Neutrophil (primary cell): ENCODE results near the gene SLC6A7.

Experiments
- H3K27ac ChIP-seq: fragments of 200-600 bp; sonication (generic); 2 replicates; pipeline ENCODE4 v1.5.1; 2016; ENCODE audit warnings: mild to moderate bottlenecking, moderate library complexity
- H3K27me3 ChIP-seq: fragments of 200-600 bp; sonication (generic); 2 replicates; pipeline ENCODE4 v1.6.0; 2016; ENCODE audit warnings: mild to moderate bottlenecking
- H3K36me3 ChIP-seq: fragments of 200-600 bp; sonication (generic); 2 replicates; pipeline ENCODE4 v1.5.1; 2017
- H3K4me1 ChIP-seq, 2 experiments: fragments of 200-600 bp in 1 of 2; sonication (generic) in 1 of 2; 1 replicate in 1 of 2; 2 replicates in 1 of 2; pipeline versions ENCODE4 v1.5.1 to v1.6.1; 2013 to 2016; ENCODE audit warnings: low read depth in 1 of 2, low read length in 1 of 2, mild to moderate bottlenecking in 1 of 2, moderate library complexity in 1 of 2; ENCODE audit not compliant: control insufficient read depth in 1 of 2, insufficient read depth in 1 of 2
- H3K4me3 ChIP-seq, 2 experiments: fragments of 200-600 bp in 1 of 2; sonication (generic) in 1 of 2; 1 replicate in 1 of 2; 2 replicates in 1 of 2; pipeline ENCODE4 v1.5.1; 2013 to 2016; ENCODE audit warnings: low read depth in 1 of 2, low read length in 1 of 2, mild to moderate bottlenecking in 1 of 2, moderate library complexity in 1 of 2
- H3K9me3 ChIP-seq: fragments of 200-600 bp; sonication (generic); 2 replicates; pipeline ENCODE4 v1.5.1; 2016
- TF ChIP-seq, protein P1 (sequence below): fragments of 200-600 bp; sonication (generic); IDR thresholded peaks from 2 replicates; pipeline ENCODE4 v1.5.1; 2016; ENCODE audit warnings: antibody characterized with exemption

The SLC6A7 gene

DNA sequence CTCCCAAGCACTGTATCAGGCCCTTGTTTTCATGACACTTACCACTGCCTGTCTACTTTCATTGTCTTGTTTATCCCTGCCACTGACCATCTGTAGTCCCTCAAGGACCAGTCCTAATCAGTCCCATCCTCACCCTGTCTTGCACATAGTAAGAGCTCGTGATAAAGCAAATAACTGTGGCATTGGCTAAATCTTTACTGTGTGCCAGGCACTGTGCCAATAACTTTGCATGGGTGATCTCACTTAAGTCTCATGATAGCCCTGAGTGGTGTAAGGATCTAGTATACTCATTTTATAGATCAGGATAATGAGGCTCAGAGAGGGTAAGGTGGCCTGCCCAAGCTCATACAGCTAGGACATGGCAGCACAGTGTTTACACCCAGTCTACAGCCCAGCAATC lies 17.7 kb upstream of the SLC6A7 start:
- peaks cover 35% of the 10 kb centered on the region for H3K27me3 ChIP-seq
- no peak overlapping the region for H3K4me3 ChIP-seq
- no peaks in the 10 kb centered on the region for H3K4me1 ChIP-seq
- TF ChIP-seq, protein P1, sequence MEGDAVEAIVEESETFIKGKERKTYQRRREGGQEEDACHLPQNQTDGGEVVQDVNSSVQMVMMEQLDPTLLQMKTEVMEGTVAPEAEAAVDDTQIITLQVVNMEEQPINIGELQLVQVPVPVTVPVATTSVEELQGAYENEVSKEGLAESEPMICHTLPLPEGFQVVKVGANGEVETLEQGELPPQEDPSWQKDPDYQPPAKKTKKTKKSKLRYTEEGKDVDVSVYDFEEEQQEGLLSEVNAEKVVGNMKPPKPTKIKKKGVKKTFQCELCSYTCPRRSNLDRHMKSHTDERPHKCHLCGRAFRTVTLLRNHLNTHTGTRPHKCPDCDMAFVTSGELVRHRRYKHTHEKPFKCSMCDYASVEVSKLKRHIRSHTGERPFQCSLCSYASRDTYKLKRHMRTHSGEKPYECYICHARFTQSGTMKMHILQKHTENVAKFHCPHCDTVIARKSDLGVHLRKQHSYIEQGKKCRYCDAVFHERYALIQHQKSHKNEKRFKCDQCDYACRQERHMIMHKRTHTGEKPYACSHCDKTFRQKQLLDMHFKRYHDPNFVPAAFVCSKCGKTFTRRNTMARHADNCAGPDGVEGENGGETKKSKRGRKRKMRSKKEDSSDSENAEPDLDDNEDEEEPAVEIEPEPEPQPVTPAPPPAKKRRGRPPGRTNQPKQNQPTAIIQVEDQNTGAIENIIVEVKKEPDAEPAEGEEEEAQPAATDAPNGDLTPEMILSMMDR, result no peak
- no peaks in the 10 kb centered on the region for H3K9me3 ChIP-seq
- H3K27ac ChIP-seq, result no peak overlapping the region
- H3K36me3 ChIP-seq, result no peaks in the 10 kb centered on the region

DNA sequence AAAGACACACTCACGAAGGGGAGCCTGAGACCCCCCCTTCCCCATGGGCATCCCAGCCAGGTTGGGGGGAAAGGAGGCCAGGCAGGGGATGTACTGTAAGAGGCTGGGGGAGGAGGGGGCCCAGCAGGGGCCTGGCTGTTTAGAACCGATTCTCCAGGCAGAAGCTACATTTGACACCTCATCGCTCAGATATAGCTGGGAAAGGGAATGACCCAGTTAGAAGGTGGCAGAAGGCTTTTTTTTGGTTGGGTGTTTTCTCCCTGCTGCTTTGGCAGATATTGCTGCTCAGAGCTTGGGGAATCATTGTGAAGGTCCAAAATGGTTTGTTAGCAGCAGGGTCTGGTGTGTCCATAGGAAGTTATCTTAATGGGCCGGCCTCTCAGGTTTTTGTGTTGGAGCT lies 17.3 kb upstream of the SLC6A7 start:
- Histone ChIP-seq H3K9me3 (no peaks in the 10 kb centered on the region), H3K4me1 (no peaks in the 10 kb centered on the region), H3K27me3 (peaks cover 31% of the 10 kb centered on the region), H3K27ac (no peak overlapping the region), H3K4me3 (no peak overlapping the region), H3K36me3 (no peaks in the 10 kb centered on the region)
- TF ChIP-seq, protein P1, result no peak

DNA sequence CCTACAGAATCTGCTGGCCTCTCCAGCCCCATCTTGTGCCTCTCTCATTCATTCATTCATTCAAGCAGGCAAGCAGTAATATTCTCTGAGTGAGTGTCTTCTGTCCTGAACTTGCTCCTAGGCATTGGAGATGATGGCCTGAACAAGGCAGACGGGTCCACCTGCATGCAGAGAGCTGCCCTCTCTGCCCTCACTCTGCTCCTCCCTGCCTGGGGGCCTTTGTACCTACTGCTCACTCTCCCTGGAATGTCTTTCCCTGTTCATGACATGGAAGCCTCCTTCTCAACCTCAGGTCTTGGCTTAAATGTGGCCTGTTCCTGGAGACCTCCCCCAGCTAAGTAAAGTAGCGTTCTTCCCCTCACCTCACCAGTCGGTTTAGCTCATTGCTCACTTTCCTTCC lies 16.7 kb upstream of the SLC6A7 start:
- Histone ChIP-seq H3K27ac (no peak overlapping the region), H3K36me3 (no peaks in the 10 kb centered on the region), H3K4me1 (no peaks in the 10 kb centered on the region), H3K9me3 (no peaks in the 10 kb centered on the region), H3K27me3 (peaks cover 25% of the 10 kb centered on the region), H3K4me3 (no peak overlapping the region)
- TF ChIP-seq, protein P1, result no peak

DNA sequence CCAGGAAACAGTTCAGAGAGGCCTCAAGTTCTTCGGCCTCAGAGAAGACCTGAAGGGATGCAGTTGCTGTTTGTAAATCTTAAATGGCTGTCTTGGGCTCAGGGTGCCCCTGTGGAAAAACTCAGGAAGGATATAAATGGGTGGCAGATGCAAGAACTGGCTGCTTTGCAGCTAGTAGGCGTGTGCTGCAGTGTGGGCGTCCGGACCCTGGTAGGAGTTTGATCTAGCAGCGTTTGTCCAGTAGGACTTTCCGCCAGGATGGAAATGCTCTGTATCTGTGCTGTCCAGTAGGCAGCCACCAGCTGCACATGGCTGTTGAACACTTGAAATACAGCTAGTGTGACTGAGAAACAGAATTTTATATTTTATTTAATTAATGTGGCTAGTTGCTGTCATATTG lies 15.6 kb upstream of the SLC6A7 start:
- TF ChIP-seq, protein P1, result no peak
- H3K4me3 ChIP-seq, result no peak overlapping the region
- H3K27ac ChIP-seq, result no peak overlapping the region
- peaks cover 13% of the 10 kb centered on the region for H3K27me3 ChIP-seq
- no peaks in the 10 kb centered on the region for H3K9me3 ChIP-seq
- no peaks in the 10 kb centered on the region for H3K36me3 ChIP-seq
- no peaks in the 10 kb centered on the region for H3K4me1 ChIP-seq

DNA sequence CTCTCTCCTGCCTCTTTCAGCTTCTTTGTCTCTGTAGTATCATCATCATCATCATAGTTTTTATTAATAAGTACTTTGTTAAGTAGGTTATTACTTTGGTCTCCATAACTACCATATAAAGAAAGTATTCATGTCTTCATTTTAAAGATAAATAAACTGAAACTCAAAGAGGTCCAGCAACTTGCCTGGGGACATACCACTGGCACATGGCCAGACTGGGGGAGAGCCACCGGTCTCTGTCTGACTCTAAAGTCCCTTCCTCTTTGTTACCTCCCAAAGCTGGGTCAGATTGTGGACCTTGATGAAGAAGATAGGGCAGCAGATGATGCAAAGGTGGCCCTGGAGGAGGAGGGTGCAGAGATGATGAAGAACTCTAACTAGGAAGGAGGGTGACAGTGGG lies 14.8 kb upstream of the SLC6A7 start:
- no peaks in the 10 kb centered on the region for H3K9me3 ChIP-seq
- no peaks in the 10 kb centered on the region for H3K36me3 ChIP-seq
- H3K4me3 ChIP-seq, result no peak overlapping the region
- H3K27me3 ChIP-seq, result peaks cover 6% of the 10 kb centered on the region
- H3K27ac ChIP-seq, result no peak overlapping the region
- TF ChIP-seq, protein P1, result no peak
- no peaks in the 10 kb centered on the region for H3K4me1 ChIP-seq

DNA sequence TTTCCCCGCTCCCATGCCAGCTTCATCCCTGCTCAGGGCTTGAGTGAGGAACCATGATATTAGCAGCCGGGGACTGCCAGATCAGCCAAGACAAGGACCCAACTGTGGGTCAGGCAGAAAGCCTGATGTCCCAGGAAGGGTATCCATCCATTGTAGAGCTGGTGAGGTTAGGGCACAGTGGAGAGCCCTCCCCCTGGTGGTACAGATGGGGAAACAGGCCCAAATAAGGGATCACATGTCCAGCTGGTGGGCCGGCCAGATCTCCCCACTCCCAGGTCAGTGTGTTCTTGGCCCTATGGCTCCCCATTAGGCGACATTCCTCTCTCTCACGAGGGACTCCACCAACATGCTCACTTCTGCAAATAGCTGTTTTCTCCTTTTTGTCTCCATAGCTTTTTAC lies 14.3 kb upstream of the SLC6A7 start:
- Histone ChIP-seq H3K4me1 (no peaks in the 10 kb centered on the region), H3K4me3 (no peak overlapping the region), H3K36me3 (no peaks in the 10 kb centered on the region), H3K27ac (no peak overlapping the region), H3K9me3 (no peaks in the 10 kb centered on the region), H3K27me3 (peaks cover 2% of the 10 kb centered on the region)
- TF ChIP-seq, protein P1, result no peak
